H1 (cell line): ENCODE measurements around the gene KANSL1. TPM values are rescaled to one million over a fixed set of nuclear protein-coding genes. Genes with fewer than 3 reads are reported as not detected.

Experiments
- CTCF ChIA-PET: fragments of 300-600 bp; sonication (Branson Sonifier 250); formaldehyde crosslinking; loops from one replicate; lab custom pipeline; 2021; ENCODE audit not compliant: partially characterized antibody; lab: Charles Lee
- POLR2A ChIA-PET: fragments of 300-600 bp; sonication (Branson Sonifier 250); formaldehyde crosslinking; loops from one replicate; lab custom pipeline; 2021; ENCODE audit warnings: inconsistent platforms; ENCODE audit not compliant: partially characterized antibody; lab: Charles Lee
- DNase-seq, 2 experiments: peaks; one replicate each; pipeline versions ENCODE4 v3.0.0 to v3.0.0-alpha.2; 2010 to 2022; ENCODE audit warnings: low spot score in 2 of 2, low read depth in 1 of 2, mixed read lengths in 1 of 2
- FAIRE-seq: peaks from 2 replicates; lab custom pipeline; 2011; peaks lifted over from hg19 to GRCh38; lab: Jason Lieb, UNC
- H2AFZ ChIP-seq: 2 replicates; pipeline ENCODE4 v1.8.1; 2012; ENCODE audit warnings: low read length, inconsistent platforms
- H2AK5ac ChIP-seq: 2 replicates; pipeline ENCODE4 v1.6.1; 2013; ENCODE audit warnings: low read depth, low read length
- H2BK120ac ChIP-seq: replicated peaks from 2 replicates; pipeline ENCODE3; 2013; ENCODE audit warnings: low read depth, low read length, inconsistent platforms
- H2BK12ac ChIP-seq: 2 replicates; pipeline ENCODE4 v1.6.1; 2013; ENCODE audit warnings: low read depth, low read length
- H2BK15ac ChIP-seq: 2 replicates; pipeline ENCODE4 v1.6.1; 2013; ENCODE audit warnings: low read length
- H2BK20ac ChIP-seq: 2 replicates; pipeline ENCODE4 v1.6.1; 2013; ENCODE audit warnings: low read length
- H2BK5ac ChIP-seq: 2 replicates; pipeline ENCODE4 v1.6.1; 2013; ENCODE audit warnings: low read depth, low read length
- H3K14ac ChIP-seq: 2 replicates; pipeline ENCODE4 v1.6.1; 2013; ENCODE audit warnings: inconsistent platforms; ENCODE audit not compliant: insufficient read length
- H3K18ac ChIP-seq: 2 replicates; pipeline ENCODE4 v1.6.1; 2013; ENCODE audit warnings: low read length; ENCODE audit errors: extremely low read depth
- H3K23ac ChIP-seq: 2 replicates; pipeline ENCODE4 v1.6.1; 2013; ENCODE audit warnings: inconsistent platforms; ENCODE audit not compliant: insufficient read length
- H3K23me2 ChIP-seq: 2 replicates; pipeline ENCODE4 v1.6.1; 2013; ENCODE audit warnings: low read depth, low read length
- H3K27ac ChIP-seq: 2 replicates; pipeline ENCODE4 v1.6.1; 2011; ENCODE audit warnings: low read depth, low read length, inconsistent platforms
- H3K27me3 ChIP-seq, 4 experiments: replicated peaks in 1 of 4; 1 replicate in 1 of 4; 2 replicates in 3 of 4; pipeline versions ENCODE4 v1.6.1 to v1.8.1; 2011 to 2013; ENCODE audit warnings: low read length in 3 of 4, mild to moderate bottlenecking in 3 of 4, inconsistent platforms in 2 of 4, mixed read lengths in 2 of 4, moderate library complexity in 1 of 4; ENCODE audit not compliant: control insufficient read depth in 3 of 4, insufficient read depth in 3 of 4; ENCODE audit errors: extremely low read depth in 1 of 4
- H3K36me3 ChIP-seq, 4 experiments: 2 replicates each; pipeline versions ENCODE4 v1.6.1 to v1.8.1; 2011 to 2013; ENCODE audit warnings: mild to moderate bottlenecking in 4 of 4, low read length in 3 of 4, moderate library complexity in 2 of 4, control low read depth in 1 of 4, inconsistent platforms in 1 of 4; ENCODE audit not compliant: insufficient read depth in 4 of 4, control insufficient read depth in 2 of 4
- H3K4ac ChIP-seq: replicated peaks from 2 replicates; pipeline ENCODE3; 2013; ENCODE audit warnings: low read length, low read depth, mixed read lengths, inconsistent platforms; ENCODE audit not compliant: insufficient read length
- H3K4me1 ChIP-seq, 4 experiments: replicated peaks in 1 of 4; 1 replicate in 1 of 4; 2 replicates in 3 of 4; pipeline versions ENCODE4 v1.6.1 to v1.8.1; 2011 to 2013; ENCODE audit warnings: low read length in 3 of 4, inconsistent platforms in 2 of 4, mixed read lengths in 1 of 4; ENCODE audit not compliant: insufficient read depth in 4 of 4, control insufficient read depth in 3 of 4
- H3K4me2 ChIP-seq, 2 experiments: 2 replicates each; pipeline versions ENCODE4 v1.6.1 to v1.8.1; 2011 to 2013; ENCODE audit warnings: low read depth in 2 of 2, low read length in 2 of 2, control low read depth in 1 of 2, inconsistent platforms in 1 of 2, mild to moderate bottlenecking in 1 of 2; ENCODE audit not compliant: insufficient read depth in 1 of 2
- H3K4me3 ChIP-seq, 4 experiments: fragments of 200-600, 300-600 bp in 1 of 4; sonication (generic), shearing (Covaris generic), sonication (Bioruptor Twin) in 1 of 4; 2 replicates each; pipeline versions ENCODE4 v1.5.1 to v1.8.1; 2011 to 2016; ENCODE audit warnings: low read length in 4 of 4, low read depth in 3 of 4, control low read depth in 2 of 4, inconsistent platforms in 2 of 4, mild to moderate bottlenecking in 2 of 4, mixed read lengths in 1 of 4, moderate library complexity in 1 of 4; ENCODE audit not compliant: insufficient read depth in 2 of 4; ENCODE audit errors: extremely low read depth in 1 of 4
- H3K56ac ChIP-seq: replicated peaks from 2 replicates; pipeline ENCODE3; 2013; ENCODE audit warnings: low read depth, mild to moderate bottlenecking, mixed read lengths, low read length, inconsistent platforms; ENCODE audit not compliant: insufficient read length
- H3K79me1 ChIP-seq: 2 replicates; pipeline ENCODE4 v1.6.1; 2013; ENCODE audit warnings: low read depth, low read length, control low read depth
- H3K79me2 ChIP-seq, 2 experiments: 2 replicates each; pipeline versions ENCODE4 v1.6.1 to v1.8.1; 2012 to 2013; ENCODE audit warnings: low read length in 2 of 2, mild to moderate bottlenecking in 2 of 2, inconsistent platforms in 1 of 2; ENCODE audit not compliant: insufficient read depth in 2 of 2, control insufficient read depth in 1 of 2
- H3K9ac ChIP-seq, 4 experiments: replicated peaks in 1 of 4; 1 replicate in 1 of 4; 2 replicates in 3 of 4; pipeline versions ENCODE4 v1.6.1 to v1.8.1; 2011 to 2013; ENCODE audit warnings: low read depth in 3 of 4, low read length in 3 of 4, control low read depth in 2 of 4, mild to moderate bottlenecking in 2 of 4, moderate library complexity in 2 of 4, inconsistent platforms in 1 of 4; ENCODE audit errors: extremely low read depth in 1 of 4
- H3K9me3 ChIP-seq, 2 experiments: 2 replicates each; pipeline versions ENCODE4 v1.6.1 to v1.8.1; 2012 to 2013; ENCODE audit warnings: mild to moderate bottlenecking in 2 of 2, moderate library complexity in 2 of 2, control low read depth in 1 of 2, inconsistent platforms in 1 of 2, low read depth in 1 of 2, low read length in 1 of 2, mixed read lengths in 1 of 2; ENCODE audit not compliant: insufficient read depth in 2 of 2
- H4K20me1 ChIP-seq, 2 experiments: replicated peaks in 1 of 2; 2 replicates each; pipeline versions ENCODE3 to v1.8.1; 2011 to 2013; ENCODE audit warnings: inconsistent platforms in 2 of 2, low read length in 2 of 2, mild to moderate bottlenecking in 1 of 2; ENCODE audit not compliant: insufficient read depth in 2 of 2, control insufficient read depth in 1 of 2
- H4K5ac ChIP-seq: 2 replicates; pipeline ENCODE4 v1.6.1; 2013; ENCODE audit warnings: low read length, low read depth, mixed read lengths, inconsistent platforms; ENCODE audit not compliant: insufficient read length
- H4K8ac ChIP-seq: 2 replicates; pipeline ENCODE4 v1.8.0; 2013; ENCODE audit warnings: mild to moderate bottlenecking, moderate library complexity, low read length, inconsistent platforms; ENCODE audit not compliant: insufficient read depth; ENCODE audit errors: extremely low read depth
- H4K91ac ChIP-seq: replicated peaks from 2 replicates; pipeline ENCODE3; 2013; ENCODE audit warnings: low read length, mixed read lengths, inconsistent platforms; ENCODE audit not compliant: insufficient read length
- BCL11A ChIP-seq, 2 experiments: IDR thresholded peaks; one replicate each; pipeline ENCODE4 v1.6.1; 2011; ENCODE audit warnings: low read depth in 2 of 2, low read length in 2 of 2, mild to moderate bottlenecking in 2 of 2
- BRCA1 ChIP-seq: IDR thresholded peaks from 2 replicates; pipeline ENCODE4 v1.6.1; 2012; ENCODE audit warnings: low read depth, low read length, improper control_type of control experiment
- CBX5 ChIP-seq: fragments of 300-800, 300-1000 bp; sonication (generic); IDR thresholded peaks from 2 replicates; pipeline ENCODE4 v1.7.1; 2016; ENCODE audit warnings: antibody characterized with exemption, low read length, low read depth
- CEBPB ChIP-seq: IDR thresholded peaks from 2 replicates; pipeline ENCODE4 v1.6.1; 2012; ENCODE audit warnings: low read depth, low read length
- CHD2 ChIP-seq: IDR thresholded peaks from 2 replicates; pipeline ENCODE4 v1.6.1; 2012; ENCODE audit warnings: low read length, improper control_type of control experiment
- CREB1 ChIP-seq: IDR thresholded peaks from 2 replicates; pipeline ENCODE4 v1.6.1; 2012; ENCODE audit warnings: inconsistent platforms
- HDAC6 ChIP-seq: IDR thresholded peaks from one replicate; pipeline ENCODE4 v1.7.1; 2012; ENCODE audit warnings: low read depth, mild to moderate bottlenecking, inconsistent platforms, low read length, moderate library complexity
- MAFK ChIP-seq: IDR thresholded peaks from 2 replicates; pipeline ENCODE4 v1.6.1; 2012; ENCODE audit warnings: low read depth, mild to moderate bottlenecking, improper control_type of control experiment, low read length
- NRF1 ChIP-seq: IDR thresholded peaks from 2 replicates; pipeline ENCODE4 v1.6.1; 2011; ENCODE audit warnings: mild to moderate bottlenecking, low read depth, low read length, improper control_type of control experiment
- PHF8 ChIP-seq: fragments of 200-600 bp; sonication (generic); conservative IDR thresholded peaks from 2 replicates; pipeline ENCODE4 v1.7.1; 2012; ENCODE audit warnings: low read depth, mild to moderate bottlenecking, inconsistent platforms, low read length, moderate library complexity
- RXRA ChIP-seq: IDR thresholded peaks from 2 replicates; pipeline ENCODE4 v1.6.1; 2011; ENCODE audit warnings: low read depth, mild to moderate bottlenecking, low read length, moderate library complexity; ENCODE audit not compliant: insufficient read depth
- SIN3A ChIP-seq, 2 experiments: IDR thresholded peaks in 1 of 2; conservative IDR thresholded peaks in 1 of 2; 2 replicates each; pipeline ENCODE4 v1.6.1; 2011 to 2012; ENCODE audit warnings: low read length in 2 of 2, improper control_type of control experiment in 1 of 2, low read depth in 1 of 2, mild to moderate bottlenecking in 1 of 2
- SIX5 ChIP-seq: IDR thresholded peaks from 2 replicates; pipeline ENCODE4 v1.6.1; 2011; ENCODE audit warnings: mild to moderate bottlenecking, low read depth, low read length
- SP4 ChIP-seq: IDR thresholded peaks from 2 replicates; pipeline ENCODE4 v1.6.1; 2012; ENCODE audit warnings: low read length, inconsistent platforms
- SUZ12 ChIP-seq: fragments of 200-600 bp; sonication (generic); IDR thresholded peaks from 2 replicates; pipeline ENCODE4 v1.6.1; 2012; ENCODE audit warnings: mild to moderate bottlenecking, inconsistent platforms, low read length, moderate library complexity, mixed read lengths
- TAF7 ChIP-seq: optimal IDR thresholded peaks from 2 replicates; pipeline ENCODE3; 2011; ENCODE audit warnings: low read depth, mild to moderate bottlenecking, inconsistent platforms, low read length, moderate library complexity, borderline replicate concordance
- WGBS, 2 experiments: shearing (Covaris generic) in 1 of 2; methylation state at CpG; one replicate each; pipeline versions ENCODE4 v1.1.6 to v1.1.7; 2013 to 2015; ENCODE audit warnings: low lambda C conversion rate in 2 of 2, mixed read lengths in 2 of 2, inconsistent platforms in 1 of 2, low coverage in 1 of 2, missing lambda C conversion rate in 1 of 2; ENCODE audit not compliant: insufficient replicate concordance in 2 of 2, insufficient coverage in 1 of 2, insufficient read length in 1 of 2; ENCODE audit errors: extremely low coverage in 1 of 2, missing lambda C conversion rate in 1 of 2; 5-methylcytosine and 5-hydroxymethylcytosine counted together
- polyA plus RNA-seq, 7 experiments: library from polyadenylated mRNA; depleted of rRNA in 3 of 7; stranded (reverse) in 5 of 7; unstranded in 2 of 7; fragments of >200 nt in 5 of 7; fragments of 200-250 nt in 2 of 7; gene quantifications; 1 replicate in 5 of 7; 2 replicates in 1 of 7; 4 replicates in 1 of 7; pipeline versions ENCODE4 v1.2.1 to v1.2.3, GENCODE V29; 2011 to 2013; ENCODE audit warnings: missing spikeins in 2 of 7, mixed read lengths in 2 of 7
- total RNA-seq: library from RNA; stranded (reverse); fragmentation: NEBNext Ultra II Directional; extraction: Animal tissue kit (Norgen Biotek cat#: 25700); gene quantifications from 2 replicates; pipeline ENCODE4 v1.2.1, GENCODE V29; 2021

Gene KANSL1
- total and polyA plus RNA-seq, 2 of the 8 experiments (the other 6 are each of a cell fraction or from before 2014, with no cell fraction given), result 34.0 to 128 TPM

GRCh38 chr17:46031440-46031839, 161.8 kb downstream of the KANSL1 start:
- Histone ChIP-seq H3K27me3 (no peaks in the 10 kb centered on the region), H3K36me3 (peaks cover 32 to 70% (median 55%) of the 10 kb centered on the region in 4 experiments), H3K79me2 (no peaks in the 10 kb centered on the region), H3K9ac (no peak overlapping the region), H3K9me3 (no peaks in the 10 kb centered on the region), H4K8ac (no peak overlapping the region), H4K5ac (no peak overlapping the region), H2AFZ (no peak overlapping the region), H2BK12ac (no peak overlapping the region), H2BK120ac (no peak overlapping the region), H3K23me2 (no peaks in the 10 kb centered on the region), H2BK5ac (no peak overlapping the region), H3K27ac (no peak overlapping the region), H3K4me2 (no peak overlapping the region), H3K79me1 (peaks cover 3% of the 10 kb centered on the region; the same call in 1 of the 2 replicates), H2BK20ac (no peak overlapping the region), H3K4ac (no peak overlapping the region), H3K23ac (no peak overlapping the region), H2BK15ac (no peak overlapping the region), H3K4me1 (peaks cover 3 to 19% (median 6%) of the 10 kb centered on the region in 4 experiments), H3K4me3 (no peak overlapping the region), H4K91ac (no peak overlapping the region), H2AK5ac (no peak overlapping the region), H3K18ac (no peak overlapping the region), H3K56ac (no peak overlapping the region), H4K20me1 (peaks cover 3 to 4% of the 10 kb centered on the region in 2 experiments), H3K14ac (no peak overlapping the region)
- ChIA-PET POLR2A (no interaction called here), CTCF (interaction anchor here (0.7 to 1.0 kb wide), 2 partner anchors 13 to 37 kb away, joined by 3 to 4 read pairs; no protein-coding TSS in a partner anchor)
- WGBS, 2 experiments, result 89% methylated on average over 15 of the region's 16 CpGs; no CpG with 5 or more reads in 1 of the 2 experiments
- no peak for FAIRE-seq
- no peak for DNase-seq
- TF ChIP-seq SP4 (no peak), SUZ12 (no peak), BRCA1 (no peak), HDAC6 (no peak), SIN3A (conservative IDR thresholded peaks at IDR 0.05 in 1 of 2, IDR thresholded peaks at IDR 0.05 in 1 of 2; ENCODE audit: low read depth in 1 of 2, low read length in 2 of 2) (no peak), BCL11A (IDR thresholded peaks at IDR 0.05; ENCODE audit: low read depth in 2 of 2, low read length in 2 of 2) (no peak), CREB1 (no peak), SIX5 (no peak), RXRA (no peak), TAF7 (no peak), CHD2 (no peak), PHF8 (no peak), CBX5 (no peak), CEBPB (no peak), NRF1 (no peak), MAFK (no peak)
